ENCODE measurements around the gene CRYBG1. TPM values are rescaled to one million over a fixed set of nuclear protein-coding genes. Genes with fewer than 3 reads are reported as not detected.

Gene CRYBG1
- total RNA-seq, 1 experiment from 2014 or later = 5.7 TPM

GRCh38 chr6:106476331-106477105 lies 116.0 kb downstream of the CRYBG1 start:
- no peaks in the 10 kb centered on the region; the same call in 1 of the 2 replicates for H3K27me3 ChIP-seq (ENCODE audit: insufficient read depth, low read length)
- H3K9me3 Mint-ChIP-seq = peaks cover 2 to 3% of the 10 kb centered on the region in 2 experiments; a peak in 2 of 5 replicates
- no peak overlapping the region for H2BK120ac ChIP-seq (ENCODE audit: low read depth, low read length, poor library complexity, severe bottlenecking)
- H3K4me1 Mint-ChIP-seq = peaks cover 2 to 3% of the 10 kb centered on the region in 2 experiments; a peak in 3 of 4 replicates
- no peaks in the 10 kb centered on the region; the same call in 1 of the 2 replicates for H3K27me3 Mint-ChIP-seq (ENCODE audit: low read depth)
- H2BK5ac ChIP-seq (ENCODE audit: insufficient read length, low read length) = no peak overlapping the region
- peaks cover 0 to 2% (median 0%) of the 10 kb centered on the region in 3 experiments; a peak in 1 of 7 replicates for H3K36me3 Mint-ChIP-seq (ENCODE audit: insufficient read depth in 1 of 3, low read depth in 3 of 3)
- no peak overlapping the region for H3T11ph ChIP-seq (ENCODE audit: low read length)
- H3K9ac ChIP-seq (ENCODE audit: extremely low read depth, insufficient read length, low read length) = no peak overlapping the region
- no peak overlapping the region for H3K4me3 Mint-ChIP-seq
- no peaks in the 10 kb centered on the region for H3K9me3 ChIP-seq (ENCODE audit: control insufficient read depth, low read depth, low read length)
- no peak overlapping the region for H4K5ac ChIP-seq (ENCODE audit: insufficient read length, low read depth, low read length)
- H3K23ac ChIP-seq (ENCODE audit: insufficient read length, low read depth, low read length) = no peak overlapping the region
- H3K27ac Mint-ChIP-seq = no peak overlapping the region
- no peak for DNase-seq
- no peak overlapping the region for H3K14ac ChIP-seq (ENCODE audit: insufficient read depth, low read length)
- no peaks in the 10 kb centered on the region for H3K23me2 ChIP-seq (ENCODE audit: insufficient read length, low read depth, low read length, poor library complexity, severe bottlenecking)
- no peak for TF ChIP-seq CTCF (conservative IDR thresholded peaks at IDR 0.05)
- H2AFZ ChIP-seq (ENCODE audit: low read length) = no peak overlapping the region
- no CpG with 5 or more reads among the region's 2 CpGs for WGBS (ENCODE audit: extremely low coverage, insufficient read length, low lambda C conversion rate)
- H2BK15ac ChIP-seq (ENCODE audit: low read depth, low read length) = no peak overlapping the region
- H4K91ac ChIP-seq (ENCODE audit: insufficient read length, low read depth, low read length) = no peak overlapping the region
- H3K4ac ChIP-seq (ENCODE audit: low read depth, low read length) = no peak overlapping the region
- H3K18ac ChIP-seq (ENCODE audit: insufficient read length, low read depth, low read length) = no peak overlapping the region
- no peaks in the 10 kb centered on the region for H4K20me1 ChIP-seq (ENCODE audit: control insufficient read depth, insufficient read depth, insufficient read length)
- H2BK20ac ChIP-seq (ENCODE audit: low read depth, low read length, poor library complexity, severe bottlenecking) = no peak overlapping the region
- no peaks in the 10 kb centered on the region; the same call in 1 of the 2 replicates for H3K4me1 ChIP-seq (ENCODE audit: insufficient read depth, low read length)
- H3K56ac ChIP-seq (ENCODE audit: insufficient read length, low read depth, low read length) = no peak overlapping the region
- no peak overlapping the region for H2AK5ac ChIP-seq (ENCODE audit: insufficient read length, low read length)
- no peak overlapping the region for H4K8ac ChIP-seq (replicated peaks; ENCODE audit: insufficient read length, low read depth, low read length)
- H2BK12ac ChIP-seq (ENCODE audit: insufficient read length, low read depth, low read length) = no peak overlapping the region
- no peak overlapping the region for H3K27ac ChIP-seq (ENCODE audit: insufficient read length, low read depth, low read length)
- peaks cover 2% of the 10 kb centered on the region; the same call in 1 of the 2 replicates for H3K79me2 ChIP-seq (ENCODE audit: insufficient read depth, low read length)
- H3K4me2 ChIP-seq (ENCODE audit: insufficient read depth, insufficient read length, low read length) = no peak overlapping the region
- no peaks in the 10 kb centered on the region for H3K79me1 ChIP-seq (ENCODE audit: insufficient read depth, low read depth, low read length, poor library complexity, severe bottlenecking)
